ENCODE results near the gene FREM2. TPM values are rescaled to one million over a fixed set of nuclear protein-coding genes. Genes with fewer than 3 reads are reported as not detected.

Gene FREM2
- total and polyA plus RNA-seq, 9 of the 15 experiments (the other 6 are each of a cell fraction or from before 2014, with no cell fraction given): under 0.01 to 0.02 TPM; not detected in 7

DNA sequence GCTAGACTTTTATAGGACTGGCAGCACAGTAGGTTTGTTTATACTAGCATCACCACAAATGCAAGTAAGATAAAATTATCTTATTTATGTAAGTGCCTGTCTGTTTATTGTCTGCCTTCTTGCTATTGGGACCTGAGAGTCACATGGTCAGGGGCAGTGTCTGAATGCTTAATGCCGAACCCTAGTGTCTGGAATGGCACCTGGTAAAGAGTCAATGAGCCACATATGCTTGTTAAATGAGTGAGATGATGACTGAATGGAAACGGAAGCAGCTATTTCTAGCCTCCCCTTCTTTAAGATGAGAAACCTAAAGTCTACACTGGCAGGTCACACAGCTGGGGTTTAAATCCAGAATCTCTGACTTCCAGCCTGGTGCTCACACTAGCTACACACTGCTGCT is 211.6 kb downstream of the FREM2 start:
- no peaks in the 10 kb centered on the region for H3K9me3 ChIP-seq (replicated peaks; ENCODE audit: control insufficient read depth, insufficient read depth, low read depth, low read length)
- FAIRE-seq: no peak

More for the DNA sequence above, 211.6 kb downstream of the FREM2 start:
- no peak for ATAC-seq
- H3K4me3 ChIP-seq: no peak overlapping the region
- H3K27me3 ChIP-seq (ENCODE audit: control insufficient read depth in 2 of 2, insufficient read depth in 2 of 2, low read length in 2 of 2): no peaks in the 10 kb centered on the region
- no peaks in the 10 kb centered on the region for H3K79me2 ChIP-seq (ENCODE audit: control insufficient read depth, insufficient read depth, low read length)
- intact Hi-C loops (cut with micrococcal nuclease) (no loop called here), in situ Hi-C loops (cut with MboI) (loop anchor here (25.0 kb wide), 1 partner anchor 1811 kb away; no protein-coding TSS in a partner anchor)
- TF ChIP-seq ZNF134 (CRISPR knock-in tag; conservative IDR thresholded peaks at IDR 0.05) (no peak), ETV6 (IDR thresholded peaks at IDR 0.05; ENCODE audit: borderline replicate concordance in 1 of 2, low read depth in 2 of 2, low read length in 1 of 2) (no peak), ETV6 (CRISPR knock-in tag; IDR thresholded peaks at IDR 0.05; ENCODE audit: borderline replicate concordance) (no peak), POLR2H (tag; IDR thresholded peaks at IDR 0.05; ENCODE audit: low read depth) (no peak), ZNF146 (CRISPR knock-in tag; IDR thresholded peaks at IDR 0.05; ENCODE audit: unreplicated experiment) (no peak), EGR1 (conservative IDR thresholded peaks at IDR 0.05) (no peak)
- TF ChIP-seq, protein P1, sequence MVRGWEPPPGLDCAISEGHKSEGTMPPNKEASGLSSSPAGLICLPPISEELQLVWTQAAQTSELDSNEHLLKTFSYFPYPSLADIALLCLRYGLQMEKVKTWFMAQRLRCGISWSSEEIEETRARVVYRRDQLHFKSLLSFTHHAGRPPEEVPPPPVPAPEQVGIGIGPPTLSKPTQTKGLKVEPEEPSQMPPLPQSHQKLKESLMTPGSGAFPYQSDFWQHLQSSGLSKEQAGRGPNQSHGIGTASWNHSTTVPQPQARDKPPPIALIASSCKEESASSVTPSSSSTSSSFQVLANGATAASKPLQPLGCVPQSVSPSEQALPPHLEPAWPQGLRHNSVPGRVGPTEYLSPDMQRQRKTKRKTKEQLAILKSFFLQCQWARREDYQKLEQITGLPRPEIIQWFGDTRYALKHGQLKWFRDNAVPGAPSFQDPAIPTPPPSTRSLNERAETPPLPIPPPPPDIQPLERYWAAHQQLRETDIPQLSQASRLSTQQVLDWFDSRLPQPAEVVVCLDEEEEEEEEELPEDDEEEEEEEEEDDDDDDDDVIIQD (CRISPR knock-in tag; IDR thresholded peaks at IDR 0.05): no peak
- TF ChIP-seq, protein P2, sequence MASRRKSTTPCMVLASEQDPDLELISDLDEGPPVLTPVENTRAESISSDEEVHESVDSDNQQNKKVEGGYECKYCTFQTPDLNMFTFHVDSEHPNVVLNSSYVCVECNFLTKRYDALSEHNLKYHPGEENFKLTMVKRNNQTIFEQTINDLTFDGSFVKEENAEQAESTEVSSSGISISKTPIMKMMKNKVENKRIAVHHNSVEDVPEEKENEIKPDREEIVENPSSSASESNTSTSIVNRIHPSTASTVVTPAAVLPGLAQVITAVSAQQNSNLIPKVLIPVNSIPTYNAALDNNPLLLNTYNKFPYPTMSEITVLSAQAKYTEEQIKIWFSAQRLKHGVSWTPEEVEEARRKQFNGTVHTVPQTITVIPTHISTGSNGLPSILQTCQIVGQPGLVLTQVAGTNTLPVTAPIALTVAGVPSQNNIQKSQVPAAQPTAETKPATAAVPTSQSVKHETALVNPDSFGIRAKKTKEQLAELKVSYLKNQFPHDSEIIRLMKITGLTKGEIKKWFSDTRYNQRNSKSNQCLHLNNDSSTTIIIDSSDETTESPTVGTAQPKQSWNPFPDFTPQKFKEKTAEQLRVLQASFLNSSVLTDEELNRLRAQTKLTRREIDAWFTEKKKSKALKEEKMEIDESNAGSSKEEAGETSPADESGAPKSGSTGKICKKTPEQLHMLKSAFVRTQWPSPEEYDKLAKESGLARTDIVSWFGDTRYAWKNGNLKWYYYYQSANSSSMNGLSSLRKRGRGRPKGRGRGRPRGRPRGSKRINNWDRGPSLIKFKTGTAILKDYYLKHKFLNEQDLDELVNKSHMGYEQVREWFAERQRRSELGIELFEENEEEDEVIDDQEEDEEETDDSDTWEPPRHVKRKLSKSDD (conservative IDR thresholded peaks at IDR 0.05; ENCODE audit: low read length): no peak
- TF ChIP-seq, protein P3, sequence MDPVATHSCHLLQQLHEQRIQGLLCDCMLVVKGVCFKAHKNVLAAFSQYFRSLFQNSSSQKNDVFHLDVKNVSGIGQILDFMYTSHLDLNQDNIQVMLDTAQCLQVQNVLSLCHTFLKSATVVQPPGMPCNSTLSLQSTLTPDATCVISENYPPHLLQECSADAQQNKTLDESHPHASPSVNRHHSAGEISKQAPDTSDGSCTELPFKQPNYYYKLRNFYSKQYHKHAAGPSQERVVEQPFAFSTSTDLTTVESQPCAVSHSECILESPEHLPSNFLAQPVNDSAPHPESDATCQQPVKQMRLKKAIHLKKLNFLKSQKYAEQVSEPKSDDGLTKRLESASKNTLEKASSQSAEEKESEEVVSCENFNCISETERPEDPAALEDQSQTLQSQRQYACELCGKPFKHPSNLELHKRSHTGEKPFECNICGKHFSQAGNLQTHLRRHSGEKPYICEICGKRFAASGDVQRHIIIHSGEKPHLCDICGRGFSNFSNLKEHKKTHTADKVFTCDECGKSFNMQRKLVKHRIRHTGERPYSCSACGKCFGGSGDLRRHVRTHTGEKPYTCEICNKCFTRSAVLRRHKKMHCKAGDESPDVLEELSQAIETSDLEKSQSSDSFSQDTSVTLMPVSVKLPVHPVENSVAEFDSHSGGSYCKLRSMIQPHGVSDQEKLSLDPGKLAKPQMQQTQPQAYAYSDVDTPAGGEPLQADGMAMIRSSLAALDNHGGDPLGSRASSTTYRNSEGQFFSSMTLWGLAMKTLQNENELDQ (CRISPR knock-in tag; IDR thresholded peaks at IDR 0.05; ENCODE audit: borderline replicate concordance): no peak
- H3K9me1 ChIP-seq (ENCODE audit: control insufficient read depth, insufficient read depth, low read length): no peaks in the 10 kb centered on the region
- H3K9ac ChIP-seq (ENCODE audit: insufficient read depth in 1 of 2, low read depth in 2 of 2, low read length in 2 of 2): no peak overlapping the region
- 9% methylated on average over 2 of the region's 2 CpGs for WGBS (ENCODE audit: insufficient coverage, low coverage, missing lambda C conversion rate)
- no peak overlapping the region for H3K27ac ChIP-seq (ENCODE audit: extremely low read depth, low read depth, low read length)
- POLR2A ChIA-PET: no interaction called here
- H4K20me1 ChIP-seq (replicated peaks; ENCODE audit: control insufficient read depth, insufficient read depth, low read length): no peaks in the 10 kb centered on the region
- no TSS peak for BruUV-seq (replicated peaks)
- H3K4me1 ChIP-seq (replicated peaks in 1 of 2; ENCODE audit: control insufficient read depth in 2 of 2, insufficient read depth in 2 of 2, low read length in 2 of 2): no peaks in the 10 kb centered on the region
- H3K4me2 ChIP-seq (ENCODE audit: insufficient read depth, low read length): no peak overlapping the region
- no peaks in the 10 kb centered on the region for H3K36me3 ChIP-seq (ENCODE audit: control insufficient read depth, insufficient read depth, low read length)
- no peak overlapping the region for H2AFZ ChIP-seq (ENCODE audit: low read depth, low read length)
- no peak for DNase-seq (ENCODE audit: extremely low read depth in 1 of 4, low spot score in 3 of 4)
- CTCF ChIA-PET (ENCODE audit: low intra/inter-chr PET ratio): no interaction called here
